ENCODE data around the gene LYZL2.

- TF ChIP-seq POLR2AphosphoS5 (IDR thresholded peaks at IDR 0.05; ENCODE audit: low read depth, low read length) = no peak
- TF ChIP-seq POLR2A (IDR thresholded peaks at IDR 0.05; ENCODE audit: low read depth, low read length) = no peak
- TF ChIP-seq TAF1 (IDR thresholded peaks at IDR 0.05; ENCODE audit: borderline replicate concordance, low read depth, low read length) = no peak
Measured at GRCh38 chr10:30596013-30596412, 33.5 kb downstream of the LYZL2 start.

Measured in GM12892 (cell line).